ENCODE results near the gene TEX29.

DNA sequence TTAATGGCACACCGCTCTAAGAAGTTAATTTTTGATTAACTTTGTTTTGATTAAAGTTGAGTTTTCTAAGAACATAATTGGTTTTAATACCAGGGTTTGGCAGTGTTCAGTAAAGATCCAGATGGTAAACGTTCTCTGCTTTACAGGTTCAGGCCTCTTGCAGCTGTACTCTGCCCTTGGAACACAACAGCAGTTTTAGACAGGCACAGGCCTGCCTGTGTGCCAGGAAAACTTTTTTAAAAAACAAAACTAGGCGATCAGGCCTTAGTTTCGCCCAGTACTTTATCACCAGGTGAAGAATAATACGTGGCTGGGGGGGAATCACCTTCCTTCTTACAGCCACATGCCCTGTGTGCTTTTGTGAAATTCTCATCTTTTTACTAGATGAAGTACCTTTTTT, 38.0 kb upstream of the TEX29 start:
- TF ChIP-seq, protein P1, sequence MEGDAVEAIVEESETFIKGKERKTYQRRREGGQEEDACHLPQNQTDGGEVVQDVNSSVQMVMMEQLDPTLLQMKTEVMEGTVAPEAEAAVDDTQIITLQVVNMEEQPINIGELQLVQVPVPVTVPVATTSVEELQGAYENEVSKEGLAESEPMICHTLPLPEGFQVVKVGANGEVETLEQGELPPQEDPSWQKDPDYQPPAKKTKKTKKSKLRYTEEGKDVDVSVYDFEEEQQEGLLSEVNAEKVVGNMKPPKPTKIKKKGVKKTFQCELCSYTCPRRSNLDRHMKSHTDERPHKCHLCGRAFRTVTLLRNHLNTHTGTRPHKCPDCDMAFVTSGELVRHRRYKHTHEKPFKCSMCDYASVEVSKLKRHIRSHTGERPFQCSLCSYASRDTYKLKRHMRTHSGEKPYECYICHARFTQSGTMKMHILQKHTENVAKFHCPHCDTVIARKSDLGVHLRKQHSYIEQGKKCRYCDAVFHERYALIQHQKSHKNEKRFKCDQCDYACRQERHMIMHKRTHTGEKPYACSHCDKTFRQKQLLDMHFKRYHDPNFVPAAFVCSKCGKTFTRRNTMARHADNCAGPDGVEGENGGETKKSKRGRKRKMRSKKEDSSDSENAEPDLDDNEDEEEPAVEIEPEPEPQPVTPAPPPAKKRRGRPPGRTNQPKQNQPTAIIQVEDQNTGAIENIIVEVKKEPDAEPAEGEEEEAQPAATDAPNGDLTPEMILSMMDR (IDR thresholded peaks at IDR 0.05) = no peak
- TF ChIP-seq TCF7L2 (IDR thresholded peaks at IDR 0.05; ENCODE audit: low read depth, low read length) (no peak), SIN3A (IDR thresholded peaks at IDR 0.05; ENCODE audit: borderline replicate concordance, insufficient read depth, low read depth, low read length) (no peak), POLR2AphosphoS5 (IDR thresholded peaks at IDR 0.05; ENCODE audit: low read depth, low read length) (no peak)
- TF ChIP-seq, protein P2, sequence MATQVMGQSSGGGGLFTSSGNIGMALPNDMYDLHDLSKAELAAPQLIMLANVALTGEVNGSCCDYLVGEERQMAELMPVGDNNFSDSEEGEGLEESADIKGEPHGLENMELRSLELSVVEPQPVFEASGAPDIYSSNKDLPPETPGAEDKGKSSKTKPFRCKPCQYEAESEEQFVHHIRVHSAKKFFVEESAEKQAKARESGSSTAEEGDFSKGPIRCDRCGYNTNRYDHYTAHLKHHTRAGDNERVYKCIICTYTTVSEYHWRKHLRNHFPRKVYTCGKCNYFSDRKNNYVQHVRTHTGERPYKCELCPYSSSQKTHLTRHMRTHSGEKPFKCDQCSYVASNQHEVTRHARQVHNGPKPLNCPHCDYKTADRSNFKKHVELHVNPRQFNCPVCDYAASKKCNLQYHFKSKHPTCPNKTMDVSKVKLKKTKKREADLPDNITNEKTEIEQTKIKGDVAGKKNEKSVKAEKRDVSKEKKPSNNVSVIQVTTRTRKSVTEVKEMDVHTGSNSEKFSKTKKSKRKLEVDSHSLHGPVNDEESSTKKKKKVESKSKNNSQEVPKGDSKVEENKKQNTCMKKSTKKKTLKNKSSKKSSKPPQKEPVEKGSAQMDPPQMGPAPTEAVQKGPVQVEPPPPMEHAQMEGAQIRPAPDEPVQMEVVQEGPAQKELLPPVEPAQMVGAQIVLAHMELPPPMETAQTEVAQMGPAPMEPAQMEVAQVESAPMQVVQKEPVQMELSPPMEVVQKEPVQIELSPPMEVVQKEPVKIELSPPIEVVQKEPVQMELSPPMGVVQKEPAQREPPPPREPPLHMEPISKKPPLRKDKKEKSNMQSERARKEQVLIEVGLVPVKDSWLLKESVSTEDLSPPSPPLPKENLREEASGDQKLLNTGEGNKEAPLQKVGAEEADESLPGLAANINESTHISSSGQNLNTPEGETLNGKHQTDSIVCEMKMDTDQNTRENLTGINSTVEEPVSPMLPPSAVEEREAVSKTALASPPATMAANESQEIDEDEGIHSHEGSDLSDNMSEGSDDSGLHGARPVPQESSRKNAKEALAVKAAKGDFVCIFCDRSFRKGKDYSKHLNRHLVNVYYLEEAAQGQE (IDR thresholded peaks at IDR 0.05; ENCODE audit: insufficient read depth in 1 of 2, low read depth in 2 of 2, low read length in 1 of 2) = no peak
